B cell (primary cell): ENCODE measurements around the gene FLCN. TPM values are rescaled to one million over a fixed set of nuclear protein-coding genes. Genes with fewer than 3 reads are reported as not detected.

Experiments used
- ATAC-seq: fragments of 200-7000 bp; cut with Tn5 transposase; one replicate; pipeline ENCODE4 v1.10.0; 2021; ENCODE audit warnings: low read depth, mild to moderate bottlenecking, moderate number of reproducible peaks, moderate library complexity
- CTCF ChIA-PET: fragments of 350-600 bp; sonication (Branson Sonifier 250); formaldehyde crosslinking; loops from one replicate; lab custom pipeline; 2021; ENCODE audit warnings: antibody characterized with exemption, inconsistent platforms; lab: Charles Lee
- POLR2A ChIA-PET: fragments of 350-600 bp; sonication (Branson Sonifier 250); formaldehyde crosslinking; loops from one replicate; lab custom pipeline; 2021; ENCODE audit warnings: antibody characterized with exemption; lab: Charles Lee
- DNase-seq: peaks from one replicate; pipeline ENCODE4 v3.0.0; 2013
- H2AFZ ChIP-seq: 2 replicates; pipeline ENCODE4 v1.6.1; 2012; ENCODE audit warnings: mild to moderate bottlenecking, low read depth, low read length; ENCODE audit not compliant: insufficient read depth, poor library complexity, severe bottlenecking
- H3K27ac ChIP-seq, 2 donors: 1 replicate in 1 of 2; 2 replicates in 1 of 2; pipeline ENCODE4 v1.5.1; 2012 to 2013; ENCODE audit warnings: low read length in 2 of 2, mild to moderate bottlenecking in 2 of 2, moderate library complexity in 1 of 2
- H3K27me3 ChIP-seq, 4 experiments: fragments of 200-600 bp in 1 of 4; sonication (generic) in 1 of 4; replicated peaks in 1 of 4; 1 replicate in 2 of 4; 2 replicates in 2 of 4; pipeline versions ENCODE4 v1.6.1 to v1.7.0; 2013 to 2016; ENCODE audit warnings: low read length in 3 of 4, mild to moderate bottlenecking in 2 of 4, mixed read lengths in 1 of 4, moderate library complexity in 1 of 4; ENCODE audit not compliant: insufficient read depth in 4 of 4, control insufficient read depth in 3 of 4; ENCODE audit errors: control extremely low read depth in 1 of 4
- H3K36me3 ChIP-seq, 2 experiments: replicated peaks in 1 of 2; 1 replicate in 1 of 2; 2 replicates in 1 of 2; pipeline versions ENCODE4 v1.6.1 to v1.7.1; 2013; ENCODE audit warnings: low read length in 1 of 2; ENCODE audit not compliant: insufficient read depth in 2 of 2, control insufficient read depth in 1 of 2; ENCODE audit errors: control extremely low read depth in 1 of 2, extremely low read depth in 1 of 2
- H3K4me1 ChIP-seq, 2 donors: fragments of 200-600 bp in 1 of 2; sonication (generic) in 1 of 2; 1 replicate in 1 of 2; 2 replicates in 1 of 2; pipeline versions ENCODE4 v1.5.1 to v1.6.1; 2013 to 2017; ENCODE audit warnings: low read length in 2 of 2; ENCODE audit not compliant: control insufficient read depth in 2 of 2, insufficient read depth in 2 of 2
- H3K4me2 ChIP-seq: replicated peaks from 2 replicates; pipeline ENCODE3; 2012; ENCODE audit warnings: mild to moderate bottlenecking, low read depth, low read length; ENCODE audit not compliant: poor library complexity, severe bottlenecking
- H3K4me3 ChIP-seq, 5 experiments: fragments of 200-600 bp in 1 of 5; sonication (generic) in 1 of 5; 1 replicate in 3 of 5; 2 replicates in 2 of 5; pipeline versions ENCODE4 v1.5.1 to v1.7.0; 2011 to 2016; ENCODE audit warnings: low read length in 4 of 5, mild to moderate bottlenecking in 4 of 5, low read depth in 2 of 5, control low read depth in 1 of 5, moderate library complexity in 1 of 5; ENCODE audit not compliant: insufficient read depth in 1 of 5; ENCODE audit errors: control extremely low read depth in 1 of 5, extremely low read depth in 1 of 5
- H3K79me2 ChIP-seq: fragments of 200-600 bp; sonication (generic); one replicate; pipeline ENCODE4 v1.6.0; 2016; ENCODE audit warnings: low read length; ENCODE audit not compliant: control insufficient read depth, insufficient read depth
- H3K9ac ChIP-seq: fragments of 200-600 bp; sonication (generic); 2 replicates; pipeline ENCODE4 v1.6.1; 2017; ENCODE audit warnings: mild to moderate bottlenecking, low read length, moderate library complexity
- H3K9me3 ChIP-seq, 3 donors: one replicate each; pipeline versions ENCODE4 v1.6.1 to v1.7.1; 2013; ENCODE audit warnings: low read length in 2 of 3; ENCODE audit not compliant: control insufficient read depth in 2 of 3, insufficient read depth in 1 of 3; ENCODE audit errors: control extremely low read depth in 1 of 3
- H4K20me1 ChIP-seq: 2 replicates; pipeline ENCODE4 v1.6.0; 2012; ENCODE audit warnings: mild to moderate bottlenecking, low read length; ENCODE audit not compliant: insufficient read depth, control insufficient read depth, poor library complexity, severe bottlenecking
- H3K27ac Mint-ChIP-seq: one replicate; pipeline ENCODE4 v1.8.0; 2021; ENCODE audit warnings: mixed read lengths
- H3K27me3 Mint-ChIP-seq: one replicate; pipeline ENCODE4 v1.8.0; 2021; ENCODE audit warnings: mixed read lengths
- H3K4me1 Mint-ChIP-seq: one replicate; pipeline ENCODE4 v1.8.0; 2021; ENCODE audit warnings: mixed read lengths
- H3K4me3 Mint-ChIP-seq: one replicate; pipeline ENCODE4 v1.8.0; 2021; ENCODE audit warnings: mixed read lengths
- H3K9me3 Mint-ChIP-seq: one replicate; pipeline ENCODE4 v1.8.0; 2022; ENCODE audit warnings: mixed read lengths; ENCODE audit not compliant: insufficient read depth
- EZH2 ChIP-seq: IDR thresholded peaks from 2 replicates; pipeline ENCODE4 v1.6.1; 2012; ENCODE audit warnings: borderline replicate concordance, low read depth, mild to moderate bottlenecking, moderate library complexity, low read length; ENCODE audit not compliant: insufficient read depth, poor library complexity, severe bottlenecking
- WGBS: methylation state at CpG from one replicate; pipeline ENCODE4 v1.1.5; 2013; ENCODE audit warnings: missing lambda C conversion rate; ENCODE audit not compliant: insufficient coverage; 5-methylcytosine and 5-hydroxymethylcytosine counted together
- intact Hi-C: fragments of 100-400 bp; cut with micrococcal nuclease; formaldehyde crosslinking; loops from one replicate; pipeline ENCODE4 v1.10.0; 2022
- polyA plus RNA-seq: library from polyadenylated mRNA; depleted of rRNA; stranded (reverse); fragments of >200 nt; gene quantifications from 2 replicates; pipeline ENCODE4 v1.2.3, GENCODE V29; 2012
- total RNA-seq, 2 donors: library from RNA; stranded (reverse); fragments of 120-200 nt in 1 of 2; gene quantifications; 1 replicate in 1 of 2; 2 replicates in 1 of 2; pipeline versions ENCODE4 v1.2.3 to v1.2.4, GENCODE V29; 2013 to 2022
- TF ChIP-seq, protein P1 (sequence below): fragments of 200-600 bp; IDR thresholded peaks from one replicate; pipeline ENCODE4 v1.8.0; 2022; ENCODE audit warnings: antibody characterized with exemption, mild to moderate bottlenecking

Gene FLCN
- total and polyA plus RNA-seq, 2 donors (not counting 1 experiment from before 2014, with no cell fraction given): 36.6 to 128 TPM

DNA sequence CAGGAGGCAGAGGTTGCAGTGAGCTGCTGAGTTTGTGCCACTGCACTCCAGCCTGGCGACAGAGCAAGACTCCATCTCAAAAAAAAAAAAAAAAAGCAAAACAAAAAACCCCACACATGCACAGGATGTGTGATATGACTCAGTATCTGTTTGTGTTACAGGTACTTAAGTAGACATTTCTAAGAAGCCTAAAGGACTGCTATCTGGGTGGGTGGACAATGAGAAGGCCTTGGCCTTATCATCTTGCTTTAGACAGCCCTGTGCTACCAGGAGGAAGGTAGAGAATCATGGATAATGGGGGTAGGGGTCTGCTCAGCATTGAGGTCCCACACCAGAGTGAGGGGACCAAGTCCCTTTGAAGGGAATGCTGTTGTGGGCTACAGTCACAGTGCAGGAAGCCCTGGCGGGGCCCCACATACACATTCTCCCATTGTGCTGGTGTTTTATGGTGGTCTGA is 57.6 kb downstream of the FLCN start:
- Mint-ChIP-seq H3K27me3 (no peaks in the 10 kb centered on the region), H3K9me3 (no peaks in the 10 kb centered on the region), H3K27ac (peak overlapping the region; percentile 80), H3K4me1 (peaks cover 56% of the 10 kb centered on the region), H3K4me3 (no peak overlapping the region)
- Histone ChIP-seq H3K9me3 (peaks cover 0 to 4% (median 0%) of the 10 kb centered on the region in 3 donors), H3K79me2 (no peaks in the 10 kb centered on the region), H3K4me1 (peaks cover 39 to 49% of the 10 kb centered on the region in 2 donors), H3K4me2 (no peak overlapping the region), H4K20me1 (peaks cover 9% of the 10 kb centered on the region), H2AFZ (no peak overlapping the region), H3K36me3 (peaks cover 9 to 72% of the 10 kb centered on the region in 2 experiments), H3K9ac (no peak overlapping the region), H3K4me3 (no peak overlapping the region), H3K27ac (peak overlapping the region; percentile 33 to 35), H3K27me3 (no peaks in the 10 kb centered on the region)
- ATAC-seq (no peak), DNase-seq (no peak)
- intact Hi-C loops: no loop called here
- TF ChIP-seq, protein P1, sequence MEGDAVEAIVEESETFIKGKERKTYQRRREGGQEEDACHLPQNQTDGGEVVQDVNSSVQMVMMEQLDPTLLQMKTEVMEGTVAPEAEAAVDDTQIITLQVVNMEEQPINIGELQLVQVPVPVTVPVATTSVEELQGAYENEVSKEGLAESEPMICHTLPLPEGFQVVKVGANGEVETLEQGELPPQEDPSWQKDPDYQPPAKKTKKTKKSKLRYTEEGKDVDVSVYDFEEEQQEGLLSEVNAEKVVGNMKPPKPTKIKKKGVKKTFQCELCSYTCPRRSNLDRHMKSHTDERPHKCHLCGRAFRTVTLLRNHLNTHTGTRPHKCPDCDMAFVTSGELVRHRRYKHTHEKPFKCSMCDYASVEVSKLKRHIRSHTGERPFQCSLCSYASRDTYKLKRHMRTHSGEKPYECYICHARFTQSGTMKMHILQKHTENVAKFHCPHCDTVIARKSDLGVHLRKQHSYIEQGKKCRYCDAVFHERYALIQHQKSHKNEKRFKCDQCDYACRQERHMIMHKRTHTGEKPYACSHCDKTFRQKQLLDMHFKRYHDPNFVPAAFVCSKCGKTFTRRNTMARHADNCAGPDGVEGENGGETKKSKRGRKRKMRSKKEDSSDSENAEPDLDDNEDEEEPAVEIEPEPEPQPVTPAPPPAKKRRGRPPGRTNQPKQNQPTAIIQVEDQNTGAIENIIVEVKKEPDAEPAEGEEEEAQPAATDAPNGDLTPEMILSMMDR: no peak
- no peak for TF ChIP-seq EZH2
- no CpG with 5 or more reads among the region's 2 CpGs for WGBS
- POLR2A ChIA-PET: interaction anchor here (0.6 kb wide), 3 partner anchors 178 to 643 kb away, joined by 3 to 7 read pairs (median 5); no protein-coding TSS in a partner anchor
- CTCF ChIA-PET: interaction anchor here (0.7 kb wide), 1 partner anchor 101 kb away, joined by 3 read pairs; no protein-coding TSS in a partner anchor

DNA sequence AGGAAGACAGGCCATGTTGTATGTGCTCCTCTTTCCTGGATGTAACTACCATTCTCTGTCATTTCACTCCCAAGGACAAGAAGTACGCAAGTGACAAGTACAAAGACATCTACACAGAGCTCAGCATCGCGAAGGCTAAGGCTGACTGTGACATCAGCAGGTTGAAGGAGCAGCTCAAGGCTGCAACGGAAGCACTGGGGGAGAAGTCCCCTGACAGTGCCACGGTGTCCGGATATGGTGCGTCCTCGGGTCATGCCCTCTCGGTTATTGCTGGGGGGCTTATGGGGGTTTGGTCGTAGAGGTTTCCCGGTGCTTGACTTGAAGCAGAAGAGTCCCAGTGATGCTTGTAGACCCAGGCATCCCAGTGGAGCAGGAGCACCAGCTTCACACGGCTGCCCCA is 59.8 kb downstream of the FLCN start:
- peaks cover 9% of the 10 kb centered on the region for H4K20me1 ChIP-seq
- WGBS: 97% methylated on average over 11 of the region's 12 CpGs
- H3K4me2 ChIP-seq: no peak overlapping the region
- no peak for TF ChIP-seq EZH2
- TF ChIP-seq, protein P1: no peak
- Mint-ChIP-seq H3K4me3 (no peak overlapping the region), H3K27me3 (no peaks in the 10 kb centered on the region), H3K9me3 (no peaks in the 10 kb centered on the region), H3K4me1 (peaks cover 56% of the 10 kb centered on the region), H3K27ac (peak overlapping the region; percentile 28)
- peaks cover 6 to 81% of the 10 kb centered on the region in 2 experiments for H3K36me3 ChIP-seq
- no peak overlapping the region for H2AFZ ChIP-seq
- ATAC-seq (no peak), DNase-seq (no peak)
- CTCF ChIA-PET: interaction anchor here (1.1 kb wide), 1 partner anchor 183 kb away, joined by 3 read pairs; no protein-coding TSS in a partner anchor
- peaks cover 31 to 39% of the 10 kb centered on the region in 2 donors for H3K4me1 ChIP-seq
- no peak overlapping the region for H3K4me3 ChIP-seq
- H3K9ac ChIP-seq: no peak overlapping the region
- no peaks in the 10 kb centered on the region for H3K27me3 ChIP-seq
- intact Hi-C loops: no loop called here
- no peaks in the 10 kb centered on the region for H3K79me2 ChIP-seq
- no peaks in the 10 kb centered on the region for H3K9me3 ChIP-seq
- peak overlapping the region in 1 of 2 donors; percentile 63 for H3K27ac ChIP-seq
- POLR2A ChIA-PET: no interaction called here
